ENCODE results near the gene HEATR5B.
"Not testable (repeated sequence)": the region's sequence is repeated elsewhere in the genome, so short reads cannot be mapped to it uniquely, and the experiment has no call there.

Gene HEATR5B

GRCh38 chr2:36931688-36932087, 152.5 kb downstream of the HEATR5B start:
- POLR2A ChIA-PET; H3K4me1 ChIP-seq (ENCODE audit: control extremely low read depth in 1 of 4, control insufficient read depth in 4 of 4, insufficient read depth in 4 of 4, low read length in 3 of 4); H3K27ac ChIP-seq (ENCODE audit: insufficient read depth in 1 of 2, low read depth in 1 of 2, low read length in 2 of 2, poor library complexity in 1 of 2, severe bottlenecking in 2 of 2); DNase-seq; H3K4me3 ChIP-seq (ENCODE audit: control insufficient read depth in 1 of 7, extremely low read depth in 1 of 7, insufficient read depth in 4 of 7, low read depth in 2 of 7, low read length in 6 of 7); H3K27me3 ChIP-seq (replicated peaks in 2 of 5; ENCODE audit: control insufficient read depth in 4 of 5, insufficient read depth in 5 of 5, low read length in 4 of 5); H3K36me3 ChIP-seq (ENCODE audit: control insufficient read depth in 4 of 4, insufficient read depth in 4 of 4, low read length in 3 of 4); H3K9me3 ChIP-seq (ENCODE audit: control extremely low read depth in 1 of 5, control insufficient read depth in 4 of 5, insufficient read depth in 2 of 5, low read depth in 1 of 5, low read length in 4 of 5): not testable (repeated sequence)
- WGBS (ENCODE audit: insufficient coverage): 92% methylated on average over 6 of the region's 6 CpGs
- CTCF ChIA-PET: interaction anchor here (1.4 kb wide), 1 partner anchor 27 kb away, joined by 3 read pairs; no protein-coding TSS in a partner anchor

All from common myeloid progenitor, CD34-positive (primary cell).